HG03039 (cell line): Measurements from ENCODE around the gene ZMIZ2.
"Not testable (repeated sequence)": the region's sequence is repeated elsewhere in the genome, so short reads cannot be mapped to it uniquely, and the experiment has no call there.

ENCODE experiments used
- ATAC-seq: cut with Tn5 transposase; IDR thresholded peaks from one replicate; pipeline ENCODE4 v1.9.1; 2021; ENCODE audit warnings: mild to moderate bottlenecking, moderate library complexity; ENCODE audit not compliant: unreplicated experiment

ZMIZ2 gene

GRCh38 chr7:44798649-44799305, 50.1 kb downstream of the ZMIZ2 start:
- no peak for ATAC-seq

GRCh38 chr7:44799939-44800338, 51.3 kb downstream of the ZMIZ2 start:
- ATAC-seq = no peak

- ATAC-seq = no peak
These were observed 53.2 kb downstream of the ZMIZ2 start for GRCh38 chr7:44801890-44802289.

- ATAC-seq = no peak
These were observed 53.9 kb downstream of the ZMIZ2 start for GRCh38 chr7:44802418-44803025.

GRCh38 chr7:44803828-44804519, 55.3 kb downstream of the ZMIZ2 start:
- not testable (repeated sequence) for ATAC-seq

- ATAC-seq = no peak
These were observed 57.3 kb downstream of the ZMIZ2 start for GRCh38 chr7:44805950-44806349.

GRCh38 chr7:44808914-44809393, 60.3 kb downstream of the ZMIZ2 start:
- no peak for ATAC-seq

GRCh38 chr7:44811093-44811492, 62.4 kb downstream of the ZMIZ2 start:
- ATAC-seq = no peak

- ATAC-seq = no peak
These were observed 62.9 kb downstream of the ZMIZ2 start for GRCh38 chr7:44811571-44811970.

GRCh38 chr7:44814919-44815318, 66.3 kb downstream of the ZMIZ2 start:
- no peak for ATAC-seq

- no peak for ATAC-seq
These were observed 70.6 kb downstream of the ZMIZ2 start for GRCh38 chr7:44819292-44819691.
